Measurements from ENCODE around the gene SRL.

GRCh38 chr16:4270595-4270994 is 28.7 kb upstream of the SRL start:
- TF ChIP-seq CTCF (IDR thresholded peaks at IDR 0.05; ENCODE audit: insufficient read depth, low read length): no peak
- no peak for TF ChIP-seq POLR2AphosphoS5 (IDR thresholded peaks at IDR 0.05; ENCODE audit: low read depth)
- TF ChIP-seq REST (IDR thresholded peaks at IDR 0.05; ENCODE audit: insufficient replicate concordance, low read depth): no peak
